Body of pancreas (tissue), 4 donors: ENCODE results near the gene PRSS33.

Source experiments
- POLR2A ChIP-seq, 3 donors: fragments of 450-650 bp; IDR thresholded peaks; one replicate each; pipeline ENCODE4 v1.6.1; 2016; ENCODE audit warnings: antibody characterized with exemption in 3 of 3, mild to moderate bottlenecking in 2 of 3
- TF ChIP-seq, protein P1 (sequence below), 7 experiments: fragments of 450-650 bp in 4 of 7; fragments of 200-600 bp in 3 of 7; sonication (generic) in 3 of 7; IDR thresholded peaks; one replicate each; pipeline ENCODE4 v1.5.1; 2016 to 2019; ENCODE audit warnings: antibody characterized with exemption in 7 of 7

DNA sequence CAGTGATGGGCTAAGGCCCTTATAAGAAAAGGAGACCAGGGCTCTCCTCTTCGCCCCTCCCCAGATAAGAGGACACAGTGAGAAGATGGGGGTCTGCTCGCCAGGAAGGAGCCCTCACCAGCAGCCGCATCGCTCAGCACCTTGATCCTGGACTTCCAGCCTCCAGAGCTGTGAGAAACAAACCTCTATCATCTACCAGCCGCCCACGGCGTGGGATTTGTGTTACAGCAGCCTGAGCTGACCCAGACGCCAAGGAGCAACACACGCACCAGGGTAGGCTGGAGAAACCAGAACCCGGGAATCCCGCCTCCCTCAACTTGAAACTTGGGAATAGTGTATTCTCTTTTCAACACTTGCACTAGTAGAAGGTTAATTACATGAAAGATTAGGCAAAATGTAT, 38.5 kb upstream of the PRSS33 start:
- TF ChIP-seq POLR2A (IDR thresholded peaks at IDR 0.05), result no peak
- TF ChIP-seq, protein P1, sequence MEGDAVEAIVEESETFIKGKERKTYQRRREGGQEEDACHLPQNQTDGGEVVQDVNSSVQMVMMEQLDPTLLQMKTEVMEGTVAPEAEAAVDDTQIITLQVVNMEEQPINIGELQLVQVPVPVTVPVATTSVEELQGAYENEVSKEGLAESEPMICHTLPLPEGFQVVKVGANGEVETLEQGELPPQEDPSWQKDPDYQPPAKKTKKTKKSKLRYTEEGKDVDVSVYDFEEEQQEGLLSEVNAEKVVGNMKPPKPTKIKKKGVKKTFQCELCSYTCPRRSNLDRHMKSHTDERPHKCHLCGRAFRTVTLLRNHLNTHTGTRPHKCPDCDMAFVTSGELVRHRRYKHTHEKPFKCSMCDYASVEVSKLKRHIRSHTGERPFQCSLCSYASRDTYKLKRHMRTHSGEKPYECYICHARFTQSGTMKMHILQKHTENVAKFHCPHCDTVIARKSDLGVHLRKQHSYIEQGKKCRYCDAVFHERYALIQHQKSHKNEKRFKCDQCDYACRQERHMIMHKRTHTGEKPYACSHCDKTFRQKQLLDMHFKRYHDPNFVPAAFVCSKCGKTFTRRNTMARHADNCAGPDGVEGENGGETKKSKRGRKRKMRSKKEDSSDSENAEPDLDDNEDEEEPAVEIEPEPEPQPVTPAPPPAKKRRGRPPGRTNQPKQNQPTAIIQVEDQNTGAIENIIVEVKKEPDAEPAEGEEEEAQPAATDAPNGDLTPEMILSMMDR (IDR thresholded peaks at IDR 0.05), result no peak
